Activated T-cell treated with anti-CD3 and anti-CD28 coated beads for 24 hours (primary cell): ENCODE measurements around the gene PEPD.

Experiments used
- DNase-seq: peaks from one replicate; pipeline ENCODE4 v3.0.0-alpha.2; 2020; ENCODE audit warnings: low read depth

The PEPD gene

DNA sequence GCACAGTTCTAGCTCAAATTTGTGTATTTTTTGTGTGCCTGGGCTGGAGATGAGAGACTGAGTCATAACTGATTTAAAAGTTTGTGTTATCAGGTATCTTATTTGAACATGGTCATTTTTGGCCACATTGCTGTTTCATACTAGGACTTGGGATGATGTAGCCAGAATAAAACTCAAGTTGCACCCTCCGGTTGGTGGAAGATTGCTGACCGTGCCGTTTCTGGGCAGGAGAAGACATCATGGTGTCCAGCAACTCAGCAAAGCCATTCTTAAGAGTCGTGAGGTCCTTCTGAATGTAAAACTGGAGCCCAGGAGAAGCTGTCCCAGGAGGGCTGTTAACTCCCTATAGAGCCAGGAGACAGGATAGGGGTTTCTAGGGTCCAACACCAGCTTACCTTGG lies 140.5 kb downstream of the PEPD start:
- DNase-seq: no peak

DNA sequence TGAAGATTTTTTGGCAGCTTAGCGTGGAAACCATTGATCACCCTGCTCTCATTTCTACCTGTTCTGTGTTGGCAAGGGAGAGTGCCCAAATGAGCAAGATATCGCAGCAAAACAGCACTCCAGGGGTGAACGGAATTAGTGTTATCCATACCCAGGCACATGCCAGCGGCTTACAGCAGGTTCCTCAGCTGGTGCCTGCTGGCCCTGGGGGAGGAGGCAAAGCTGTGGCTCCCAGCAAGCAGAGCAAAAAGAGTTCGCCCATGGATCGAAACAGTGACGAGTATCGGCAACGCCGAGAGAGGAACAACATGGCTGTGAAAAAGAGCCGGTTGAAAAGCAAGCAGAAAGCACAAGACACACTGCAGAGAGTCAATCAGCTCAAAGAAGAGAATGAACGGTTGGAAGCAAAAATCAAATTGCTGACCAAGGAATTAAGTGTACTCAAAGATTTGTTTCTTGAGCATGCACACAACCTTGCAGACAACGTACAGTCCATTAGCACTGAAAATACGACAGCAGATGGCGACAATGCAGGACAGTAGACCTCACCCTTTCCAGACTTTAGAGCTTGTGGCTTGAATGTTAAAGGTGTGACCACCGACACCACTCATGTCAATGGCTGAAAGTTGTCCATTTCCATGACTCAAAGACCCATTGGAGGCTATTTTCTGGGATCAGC lies 142.3 kb downstream of the PEPD start:
- no peak for DNase-seq

DNA sequence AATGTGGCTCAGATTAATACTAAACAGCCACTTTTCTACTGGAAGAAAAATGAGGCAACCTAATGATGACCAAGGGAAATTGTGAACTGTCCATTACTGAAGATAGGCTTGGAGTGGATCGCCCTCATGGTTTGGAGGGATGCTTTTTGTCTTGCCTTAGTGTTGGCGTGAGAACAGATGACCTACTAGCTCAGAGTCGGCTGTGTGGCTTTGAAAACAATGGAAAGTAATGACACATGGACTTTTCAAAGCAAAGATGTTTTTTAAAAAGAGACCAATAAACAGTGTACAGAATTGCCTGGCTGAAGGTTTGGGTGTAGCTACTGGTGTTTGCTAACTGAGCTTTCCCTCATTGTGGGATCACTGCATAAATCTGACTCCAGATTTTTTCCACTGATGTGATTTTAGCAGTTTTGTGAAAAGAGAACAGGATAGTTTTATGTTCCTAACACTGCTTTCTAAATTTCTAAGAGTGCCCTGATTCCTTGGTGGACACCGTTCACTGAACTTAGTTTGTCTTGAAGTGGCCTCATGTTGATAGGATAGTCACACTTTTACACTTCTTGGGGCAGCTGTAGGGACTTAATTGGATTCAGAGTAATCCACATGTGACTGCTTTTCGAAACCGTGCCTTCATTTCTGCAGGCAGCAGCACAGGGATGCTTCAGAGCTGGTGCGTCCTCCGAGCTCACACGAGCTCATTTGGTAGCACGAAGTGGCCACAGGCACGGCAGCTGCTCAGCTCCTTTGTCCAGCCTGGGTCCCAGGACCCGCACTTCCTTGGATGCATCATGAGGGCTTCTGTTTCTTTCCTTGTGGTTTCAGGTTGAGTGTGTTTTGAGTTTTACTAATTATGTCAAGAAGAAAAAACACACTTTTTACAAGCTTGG lies 143.8 kb downstream of the PEPD start:
- no peak for DNase-seq

DNA sequence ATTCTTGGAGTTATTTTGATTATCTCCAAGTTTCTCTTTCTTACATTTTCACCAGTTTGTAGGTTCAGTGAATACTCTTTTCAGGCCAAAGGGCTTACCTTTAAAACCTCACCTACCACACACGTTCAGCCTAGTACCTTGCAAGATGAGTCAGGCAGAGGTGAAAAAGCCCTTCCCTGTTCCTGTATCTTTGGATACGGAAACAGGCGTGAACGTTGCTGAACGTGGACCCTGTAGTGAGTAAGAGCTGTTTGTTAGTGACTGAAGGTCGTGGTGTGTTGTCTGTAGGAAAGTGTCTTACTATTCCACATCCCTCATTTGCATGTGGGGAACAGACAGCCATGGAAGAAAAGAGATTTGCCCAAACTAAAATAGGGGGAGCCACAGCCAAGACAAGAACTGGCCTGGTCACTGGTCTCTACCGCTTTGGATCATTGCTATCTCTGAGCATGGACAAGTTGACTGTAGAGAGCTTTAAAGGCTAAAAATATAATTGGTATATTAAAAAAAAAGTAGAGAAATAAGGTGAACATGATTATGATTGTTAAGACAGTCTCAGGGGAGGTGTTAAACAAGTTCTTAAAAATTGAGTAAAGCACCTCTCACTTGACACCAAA lies 144.5 kb downstream of the PEPD start:
- DNase-seq: no peak

DNA sequence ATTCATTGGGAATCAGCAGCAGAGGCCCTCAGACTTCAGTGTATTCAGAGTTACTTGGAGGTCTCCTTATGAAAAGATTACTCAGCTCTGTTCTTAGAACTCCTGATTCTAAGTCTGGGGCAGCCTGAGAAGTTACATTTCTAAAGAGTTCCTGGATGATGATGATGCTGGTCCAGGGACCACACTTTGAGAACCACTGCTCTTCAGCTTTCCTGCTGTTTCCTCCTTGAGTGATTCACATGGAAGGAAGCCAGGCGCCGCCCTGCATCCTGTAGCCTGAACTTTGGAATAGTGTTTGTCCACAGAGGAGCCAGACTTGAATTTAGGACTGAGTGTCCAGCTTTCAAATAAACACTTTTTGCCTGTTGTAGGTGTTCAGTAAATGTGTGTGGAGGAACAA lies 145.2 kb downstream of the PEPD start:
- no peak for DNase-seq

DNA sequence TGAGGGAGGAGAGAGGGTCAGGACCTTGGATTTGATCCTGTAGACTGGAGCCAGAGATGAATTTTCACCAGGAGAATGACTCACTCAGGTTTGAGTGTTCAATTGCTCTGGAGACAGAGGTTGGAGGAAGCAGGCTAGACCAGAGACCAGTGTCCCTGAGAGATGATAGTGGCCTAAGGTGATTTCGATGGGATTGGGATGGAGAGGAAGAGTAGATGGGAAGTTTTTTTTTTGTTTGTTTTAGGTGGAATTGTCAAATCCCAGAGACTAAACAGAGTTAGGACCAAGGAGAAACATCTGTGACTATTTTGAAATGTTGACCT lies 145.8 kb downstream of the PEPD start:
- no peak for DNase-seq

DNA sequence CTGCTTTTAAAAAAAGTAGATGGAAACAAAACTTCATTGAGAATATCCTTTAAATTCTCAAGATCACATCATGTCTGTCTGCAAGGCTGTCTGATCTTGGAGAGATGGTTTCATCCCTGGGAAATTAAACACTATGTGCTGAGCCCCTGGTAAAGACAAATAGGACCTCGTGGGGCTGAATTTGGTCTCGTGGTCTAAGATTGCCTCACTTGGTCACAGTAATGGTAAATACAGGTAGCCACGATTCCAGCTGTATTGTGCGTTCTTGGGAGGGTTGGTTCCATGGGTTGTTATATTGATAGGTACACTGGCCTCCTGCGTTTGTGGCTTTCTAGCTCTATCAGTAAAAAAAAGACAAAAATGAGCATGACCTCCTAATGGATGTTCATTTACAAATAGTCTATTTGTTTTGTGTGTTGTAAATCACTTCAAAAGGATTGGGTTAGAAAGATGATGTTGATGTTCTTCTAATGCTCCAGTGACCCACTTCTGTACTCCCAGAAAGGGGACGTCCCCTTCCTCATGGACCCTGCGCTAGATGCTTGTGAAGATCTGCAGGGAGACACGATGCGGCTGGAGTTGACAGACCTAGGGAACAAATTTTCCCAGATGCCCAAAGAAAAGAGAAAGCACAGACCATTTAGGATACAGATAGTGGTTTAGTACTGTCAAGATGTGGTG lies 146.3 kb downstream of the PEPD start:
- no peak for DNase-seq

DNA sequence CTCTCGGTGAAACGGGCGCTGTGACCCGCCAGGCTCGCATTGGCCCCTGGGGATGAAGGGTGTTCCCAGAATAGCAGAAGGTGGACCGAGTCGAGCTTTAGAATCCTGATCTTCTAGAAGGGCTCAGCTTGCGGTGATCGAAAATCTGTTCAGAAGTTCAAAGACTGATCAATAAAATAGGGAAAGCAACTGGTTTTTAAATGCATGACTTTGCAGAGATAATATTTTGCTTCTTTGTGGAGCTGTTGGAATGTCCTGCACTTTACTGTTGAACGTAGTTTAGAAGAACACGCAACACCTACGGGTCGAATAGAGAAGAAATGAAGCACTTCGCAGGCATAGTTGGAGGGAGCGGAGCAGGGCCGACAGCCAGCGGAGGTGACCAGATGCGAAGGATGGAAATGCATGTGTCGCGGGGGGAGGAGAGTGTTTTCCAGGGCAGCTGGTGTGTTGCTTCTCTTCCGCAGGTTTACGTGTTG lies 147.3 kb downstream of the PEPD start:
- DNase-seq: peak; percentile 37

DNA sequence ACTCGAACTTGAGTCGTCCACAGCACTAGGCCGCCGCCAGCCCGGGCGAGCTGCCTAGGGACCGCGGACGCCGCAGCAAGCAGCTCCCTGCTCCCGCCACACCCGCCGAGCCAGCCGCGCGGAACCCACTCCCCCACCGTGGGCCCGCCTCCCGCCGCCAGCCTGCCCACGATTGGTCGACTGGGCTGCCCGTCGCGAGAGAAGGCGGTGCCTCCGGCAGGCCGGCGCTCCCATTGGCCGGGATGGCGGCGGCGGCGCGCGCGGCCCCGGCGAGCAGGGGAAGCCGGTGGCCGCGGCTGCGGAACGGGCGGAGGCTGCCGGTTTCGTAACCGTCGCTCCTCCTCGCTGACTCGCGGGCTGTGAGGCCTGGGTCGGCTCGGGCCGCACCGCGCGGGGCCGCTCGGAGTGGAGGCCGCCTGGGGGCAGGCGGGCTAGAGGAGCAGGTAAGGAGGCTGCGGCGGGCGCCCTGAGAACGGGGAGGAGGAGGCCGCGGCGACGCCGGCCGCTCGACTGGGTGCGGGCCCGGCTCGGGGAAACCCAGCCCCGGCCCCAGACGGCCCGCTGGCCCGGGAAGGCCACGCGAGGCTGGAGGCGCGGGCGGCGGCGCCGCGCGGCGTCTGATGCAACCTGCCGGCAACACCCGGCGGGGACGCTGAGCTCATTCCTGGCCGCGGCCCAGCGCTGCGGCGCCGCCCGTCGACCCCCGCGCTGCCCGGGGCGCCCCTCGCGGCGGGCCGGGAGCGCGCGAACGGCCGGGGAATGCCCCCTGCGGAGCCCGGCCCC lies 147.9 kb downstream of the PEPD start, which contains the start of gene CEBPG:
Gene CEBPG (plus strand): TSS at position 257 of the 783 bp plus-strand sequence. CDS start 5,531 bp downstream, outside the sequence.
- DNase-seq: peak; percentile 92

DNA sequence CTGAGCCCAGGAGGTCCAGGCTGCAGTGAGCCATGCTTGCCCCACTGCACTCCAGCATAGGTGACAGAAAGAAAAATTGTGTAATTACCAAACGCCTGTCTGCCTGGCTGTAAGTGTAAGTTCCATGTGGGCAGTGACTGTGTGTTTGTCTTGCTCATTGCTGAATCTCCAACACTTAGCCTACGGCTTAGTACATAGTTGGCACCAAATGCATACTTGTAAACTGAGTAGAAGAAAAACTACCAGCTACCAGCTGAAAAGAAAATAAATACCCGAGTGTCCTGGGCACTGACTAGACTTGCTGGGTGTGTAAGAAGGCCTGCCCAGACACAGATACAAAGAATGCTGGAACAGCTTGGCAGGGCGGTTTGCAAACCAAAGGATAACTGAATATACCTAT lies 150.8 kb downstream of the PEPD start:
- DNase-seq: no peak

DNA sequence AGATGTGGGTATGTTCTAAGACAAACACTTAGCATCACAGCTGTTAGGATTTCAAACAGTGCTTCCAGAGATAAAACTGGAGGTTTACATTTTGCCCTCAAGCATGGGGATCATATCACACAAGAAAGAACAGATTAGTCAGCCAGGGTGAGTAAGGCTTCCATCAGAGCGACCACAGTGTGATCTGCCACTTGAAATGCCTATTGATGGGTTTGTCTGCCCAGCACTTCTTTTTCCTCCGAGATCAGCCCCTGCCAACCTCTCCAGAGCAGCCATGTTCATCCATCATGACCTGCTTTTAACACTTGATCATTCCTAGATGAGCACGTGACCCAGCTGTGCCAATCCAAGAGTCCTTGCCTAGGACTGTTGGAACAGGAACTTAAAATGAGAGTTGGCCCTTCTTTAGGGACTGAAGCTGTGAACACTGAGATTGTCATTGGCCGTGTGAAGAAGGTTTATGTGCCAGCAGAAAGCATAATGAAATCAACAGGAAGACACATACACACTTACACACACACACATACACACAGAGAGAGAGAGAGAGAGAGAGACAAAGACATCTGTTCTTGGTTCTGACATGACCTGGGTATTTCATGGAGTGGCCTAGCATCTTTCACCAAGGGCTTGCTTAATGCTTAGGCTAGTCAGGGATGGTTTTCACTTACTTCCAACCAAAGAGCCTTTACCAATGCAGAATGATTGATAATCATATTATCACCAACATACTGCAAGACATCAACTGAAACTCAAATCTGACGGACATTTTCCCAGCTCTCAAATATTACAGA lies 153.3 kb downstream of the PEPD start:
- no peak for DNase-seq

DNA sequence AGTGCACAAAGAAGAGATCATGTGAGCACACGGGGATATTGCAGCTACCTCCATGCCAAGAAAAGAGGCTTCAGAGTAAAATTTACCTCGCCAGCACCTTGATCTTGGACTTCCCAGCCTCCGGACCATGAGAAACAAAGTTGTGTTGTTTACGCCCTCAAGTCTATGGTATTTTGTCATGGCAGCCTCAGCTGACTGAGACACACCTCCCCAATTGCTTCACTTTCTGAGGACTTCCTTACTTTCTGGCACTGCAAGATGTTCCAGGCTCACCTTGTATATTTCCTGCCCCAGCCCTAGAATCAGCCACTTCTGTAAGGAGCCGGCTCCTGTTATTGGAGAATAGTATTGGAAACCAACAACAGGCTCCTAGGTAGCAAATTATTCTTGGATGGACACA lies 154.7 kb downstream of the PEPD start:
- no peak for DNase-seq

DNA sequence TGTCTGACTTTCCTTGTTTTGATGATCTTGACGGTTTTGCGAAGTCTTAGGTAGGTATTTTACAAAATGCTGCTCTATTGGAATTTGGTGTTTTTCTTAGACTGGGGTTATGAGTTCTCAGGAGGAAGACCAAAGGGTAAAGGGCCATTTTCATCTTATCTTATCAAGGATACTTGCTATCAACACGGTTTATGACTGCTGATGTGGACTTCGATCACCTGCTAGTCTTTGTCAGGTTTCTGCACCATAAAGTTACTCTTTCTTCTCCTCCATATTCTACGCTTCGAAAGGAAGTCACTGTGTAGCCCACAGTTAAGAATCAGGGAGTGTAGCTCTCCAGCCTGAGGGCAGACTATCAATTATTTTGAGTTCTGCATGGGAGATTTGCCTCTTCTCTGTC lies 155.5 kb downstream of the PEPD start:
- DNase-seq: no peak

DNA sequence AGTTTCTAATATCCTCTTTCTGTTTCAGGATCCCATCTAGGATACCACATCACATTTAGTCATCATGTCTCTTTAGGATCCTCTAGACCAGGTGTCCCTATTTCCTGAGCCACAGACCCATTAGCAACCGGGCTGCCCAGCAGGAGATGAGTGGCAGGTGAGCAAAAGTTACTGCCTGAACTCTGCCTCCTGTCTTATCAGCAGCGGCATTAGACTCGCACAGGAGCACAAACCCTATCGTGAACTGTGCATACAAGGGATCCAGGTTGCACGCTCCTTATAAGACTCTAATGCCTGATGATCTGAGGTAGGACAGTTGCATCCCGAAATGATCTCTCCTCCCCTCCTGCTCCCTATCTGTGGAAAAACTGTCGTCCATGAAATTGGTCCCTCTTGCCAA lies 155.9 kb downstream of the PEPD start:
- no peak for DNase-seq

DNA sequence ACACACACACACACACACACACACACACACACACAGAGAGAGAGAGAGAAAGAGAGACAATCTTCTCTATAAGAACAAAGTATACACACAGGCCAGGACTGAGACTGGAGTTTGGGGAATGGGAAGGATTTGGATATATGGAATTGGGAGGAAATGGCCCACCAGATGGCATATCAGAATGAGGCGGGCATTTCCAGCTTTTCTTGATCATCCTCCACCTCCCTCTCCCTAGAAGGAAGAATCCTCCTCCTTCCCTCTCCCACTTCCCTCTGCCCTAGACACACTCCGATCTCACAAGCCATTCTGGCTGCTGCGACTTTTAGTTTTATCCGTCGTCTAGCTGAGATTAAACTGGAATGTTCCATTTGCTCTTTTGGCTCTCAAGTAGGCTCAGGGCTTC lies 158.1 kb downstream of the PEPD start:
- DNase-seq: no peak

DNA sequence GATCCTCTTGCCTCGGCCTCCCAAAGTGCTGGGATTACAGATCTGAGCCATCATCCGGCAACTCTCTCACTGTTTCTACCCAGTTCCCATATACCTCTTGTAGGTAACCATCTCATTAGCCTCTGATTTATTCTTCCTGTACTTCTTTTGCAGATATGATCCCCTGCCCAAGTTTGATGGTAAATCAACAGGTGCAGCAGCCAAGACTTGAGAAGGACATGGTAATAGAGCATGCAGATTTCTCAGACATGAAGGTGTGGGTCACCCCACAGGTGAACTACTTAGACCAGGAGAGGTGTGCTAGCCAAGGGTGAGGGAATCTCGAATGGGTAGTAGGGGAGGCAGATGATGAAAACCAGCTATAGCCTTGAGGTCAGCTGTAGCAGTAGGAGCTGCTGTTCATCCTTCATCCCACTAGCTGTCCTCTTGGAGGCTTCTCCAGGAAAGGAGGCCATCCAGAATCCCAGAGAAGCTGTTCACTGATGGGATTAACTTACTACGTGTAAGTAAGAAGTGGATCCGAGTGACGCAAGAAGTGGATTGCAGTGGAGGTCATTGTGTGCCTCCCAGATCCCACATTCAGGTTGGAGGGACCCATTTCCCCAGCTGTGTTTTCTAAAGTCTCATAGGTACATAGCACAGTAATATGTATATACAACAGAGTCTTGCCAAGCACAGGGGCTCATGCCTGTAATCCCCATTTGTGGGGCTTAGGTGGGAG lies 158.9 kb downstream of the PEPD start:
- no peak for DNase-seq

DNA sequence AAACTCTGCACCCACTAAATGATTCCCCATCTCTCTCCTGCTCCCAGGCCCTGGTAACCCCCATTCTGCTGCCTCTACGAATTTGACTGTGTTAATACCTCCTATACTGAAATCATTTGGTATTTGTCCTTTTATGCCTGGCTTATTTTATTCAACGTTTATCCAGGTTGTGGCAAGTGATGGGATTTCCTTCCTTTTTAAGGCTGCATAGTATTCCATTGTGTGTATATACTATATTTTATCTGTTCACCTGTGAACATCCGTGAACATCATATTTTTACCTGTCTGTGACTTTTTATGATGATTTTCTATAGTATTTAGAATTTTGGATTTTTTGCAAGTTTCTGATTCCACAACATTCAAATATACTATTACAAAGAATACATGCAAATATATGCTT lies 162.0 kb downstream of the PEPD start:
- no peak for DNase-seq

DNA sequence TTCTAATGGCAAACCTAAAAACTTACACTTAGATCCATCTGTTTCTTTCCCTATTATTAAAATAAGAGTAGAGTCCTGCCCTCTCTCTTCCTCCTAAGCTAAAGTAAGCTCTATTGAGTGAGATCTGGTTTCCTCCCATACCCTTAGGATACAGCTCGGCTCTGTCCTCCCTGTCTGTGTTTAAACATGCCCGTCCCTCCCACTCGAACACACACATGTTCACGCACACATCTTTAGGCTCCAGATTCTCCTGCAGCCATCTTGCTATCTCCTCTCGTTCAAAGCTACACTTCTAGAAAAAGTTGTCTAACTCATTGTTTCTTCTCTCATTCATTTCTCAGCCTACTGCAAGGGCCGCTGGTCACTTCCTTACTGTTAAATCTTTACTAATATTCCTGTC lies 163.2 kb downstream of the PEPD start:
- no peak for DNase-seq

DNA sequence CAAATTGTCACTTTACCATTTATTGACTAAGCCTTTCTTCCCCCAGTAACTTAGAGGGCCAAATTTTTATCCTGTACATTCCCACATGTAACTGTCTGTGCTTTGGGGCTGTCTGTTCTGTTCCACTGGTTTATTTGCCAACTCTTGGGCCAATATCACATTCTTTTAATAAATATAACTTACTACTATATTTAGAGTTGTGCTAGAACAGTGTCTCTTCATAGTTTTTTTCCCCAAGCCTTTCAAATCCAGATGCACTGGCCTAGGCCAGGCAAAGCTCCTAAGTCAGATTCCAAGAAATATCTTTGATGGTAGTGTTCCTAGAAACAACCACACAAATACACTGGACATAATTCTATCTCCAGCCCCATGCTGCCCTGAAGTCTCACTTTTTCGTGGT lies 164.0 kb downstream of the PEPD start:
- no peak for DNase-seq

DNA sequence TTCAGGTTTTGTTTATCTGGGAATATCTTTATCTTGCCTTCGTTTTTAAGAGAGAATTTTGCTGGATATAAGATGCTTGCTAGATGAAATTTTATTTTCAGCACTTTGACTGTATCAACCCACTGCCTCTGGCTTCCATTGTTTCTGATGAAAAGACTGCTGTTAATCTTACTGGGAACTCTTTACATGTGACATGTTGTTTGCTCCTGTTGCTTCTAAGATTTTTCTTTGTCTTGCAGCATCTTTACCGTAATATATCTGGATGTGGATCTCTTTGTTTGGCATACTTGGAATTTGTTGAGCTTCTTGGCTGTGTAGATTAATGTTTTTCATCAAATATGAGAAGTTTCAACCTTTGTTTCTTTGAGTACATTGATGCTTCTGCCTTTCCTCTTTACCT lies 166.1 kb downstream of the PEPD start:
- no peak for DNase-seq
